Fibroblast of villous mesenchyme (primary cell): Measurements from ENCODE around the gene TRPM7. TPM values are rescaled to one million over a fixed set of nuclear protein-coding genes. Genes with fewer than 3 reads are reported as not detected.
A peak's percentile ranks its signal among the peaks of the same experiment; 100 is the strongest.
"Not testable (repeated sequence)": the region's sequence is repeated elsewhere in the genome, so short reads cannot be mapped to it uniquely, and the experiment has no call there.

Experiments used
- DNase-seq: peaks from one replicate; pipeline ENCODE4 v3.0.0-alpha.2; 2010; ENCODE audit warnings: low read depth
- H3K4me3 ChIP-seq: 2 replicates; pipeline ENCODE4 v1.5.1; 2011; ENCODE audit warnings: low read depth, mild to moderate bottlenecking, low read length
- CTCF ChIP-seq: IDR thresholded peaks from 2 replicates; pipeline ENCODE4 v1.5.1; 2012; ENCODE audit warnings: low read depth, mild to moderate bottlenecking, low read length; ENCODE audit not compliant: insufficient read depth
- total RNA-seq: library from RNA; depleted of rRNA; stranded (reverse); fragments of >200 nt; gene quantifications from 2 replicates; pipeline ENCODE4 v1.2.3, GENCODE V29; 2012

TRPM7 gene
- total RNA-seq, 1 donor = 69.5 TPM

GRCh38 chr15:50605462-50605861 lies 81.1 kb downstream of the TRPM7 start:
- no peak for DNase-seq
- H3K4me3 ChIP-seq = no peak overlapping the region
- no peak for TF ChIP-seq CTCF

GRCh38 chr15:50602028-50602427 lies 84.6 kb downstream of the TRPM7 start:
- DNase-seq, H3K4me3 ChIP-seq: not testable (repeated sequence)

DNA sequence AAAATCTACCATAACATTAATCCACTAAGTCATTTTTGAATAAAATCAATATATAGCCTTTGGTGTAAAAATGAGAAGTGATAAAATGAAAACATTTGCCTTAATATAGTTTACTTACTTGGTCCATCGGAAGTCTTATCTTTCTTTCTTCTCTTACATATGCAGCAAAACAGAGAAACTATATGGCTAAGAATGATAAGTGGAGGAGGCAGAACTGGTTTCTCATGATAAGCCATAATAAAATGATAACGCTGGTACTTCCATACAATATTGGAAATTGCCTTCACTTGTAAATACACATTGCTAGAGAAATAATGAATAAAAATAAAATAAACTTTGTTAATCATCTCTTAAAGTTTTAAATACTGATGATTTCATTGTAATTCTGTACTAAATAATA lies 92.3 kb downstream of the TRPM7 start:
- TF ChIP-seq CTCF = no peak
- no peak overlapping the region for H3K4me3 ChIP-seq
- DNase-seq = no peak

DNA sequence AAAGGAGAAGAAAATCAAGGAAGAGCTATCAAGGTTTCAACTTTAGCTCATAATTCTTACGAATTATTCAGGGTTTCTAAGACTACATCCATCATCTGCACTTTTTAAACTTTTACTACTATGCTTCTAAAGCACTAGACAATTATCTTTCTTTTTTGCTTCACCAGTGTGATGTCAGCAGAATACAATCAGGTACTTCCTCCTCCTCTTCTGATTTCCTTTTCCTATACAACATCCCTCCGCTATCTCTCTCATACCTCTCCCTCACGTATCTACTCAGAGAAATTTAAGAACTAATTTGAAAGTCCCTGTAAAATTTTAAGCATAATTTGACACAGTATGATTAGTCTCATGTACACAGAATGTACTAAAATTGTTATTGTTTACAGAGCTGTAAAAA lies 92.8 kb downstream of the TRPM7 start:
- no peak for TF ChIP-seq CTCF
- no peak for DNase-seq

DNA sequence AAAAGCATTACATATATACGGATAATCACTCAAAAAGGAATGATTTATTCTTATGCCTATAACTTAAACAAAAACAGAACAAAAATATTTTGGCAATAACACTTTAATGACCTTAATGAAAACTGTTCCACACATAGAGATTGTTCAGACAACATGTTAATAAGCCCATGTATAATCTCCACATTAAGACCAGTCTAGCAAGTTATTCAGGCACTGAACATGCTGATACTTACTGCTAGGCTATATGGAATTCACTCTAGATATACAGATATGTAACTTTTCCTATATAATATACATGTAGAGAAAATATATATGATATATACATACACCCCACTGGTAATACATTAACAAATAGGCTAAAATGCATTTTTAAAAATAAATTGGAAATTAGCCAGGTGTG lies 96.3 kb downstream of the TRPM7 start:
- no peak for DNase-seq
- H3K4me3 ChIP-seq = no peak overlapping the region
- no peak for TF ChIP-seq CTCF

More for the DNA sequence above, 92.8 kb downstream of the TRPM7 start:
- H3K4me3 ChIP-seq = no peak overlapping the region

DNA sequence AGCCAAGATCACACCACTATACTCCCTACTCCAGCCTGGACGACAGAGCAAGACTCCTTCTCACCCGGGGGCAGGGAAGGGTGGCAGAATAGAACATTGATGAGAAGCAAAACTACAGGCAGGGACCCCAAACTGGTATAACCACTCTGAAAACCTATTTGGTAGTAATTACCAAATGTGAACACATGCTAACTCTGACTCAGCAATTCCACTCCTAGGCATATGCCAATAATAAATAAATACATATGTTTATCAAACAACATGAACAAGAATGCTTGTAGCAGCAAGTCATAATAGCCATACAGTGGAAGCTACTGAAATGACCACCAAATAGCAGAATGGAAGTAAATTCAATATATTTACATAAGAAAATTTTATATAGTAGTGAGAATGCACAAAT lies 109.1 kb downstream of the TRPM7 start:
- no peak for TF ChIP-seq CTCF
- H3K4me3 ChIP-seq = no peak overlapping the region
- DNase-seq = no peak

DNA sequence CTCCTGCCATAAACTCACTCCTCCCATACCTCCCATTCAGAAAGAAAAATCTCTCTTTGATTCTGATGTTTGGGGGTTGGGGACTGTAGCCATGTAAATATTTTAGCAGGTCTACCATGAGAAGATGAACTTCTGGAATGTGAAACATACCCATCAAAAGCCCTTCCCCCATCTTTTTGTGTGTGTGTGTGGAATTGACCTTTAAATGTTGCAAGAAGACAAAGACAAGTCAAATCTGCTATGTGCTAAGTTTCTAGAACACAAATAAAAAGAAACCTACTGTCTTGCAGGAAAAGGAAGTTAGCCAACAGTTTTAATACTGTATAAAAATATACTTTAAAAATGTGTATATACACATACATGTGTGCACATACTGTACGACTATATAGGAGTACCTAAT lies 110.4 kb downstream of the TRPM7 start:
- TF ChIP-seq CTCF = no peak
- peak; percentile 8 for DNase-seq
- no peak overlapping the region for H3K4me3 ChIP-seq

GRCh38 chr15:50573842-50574241 lies 112.8 kb downstream of the TRPM7 start:
- H3K4me3 ChIP-seq, DNase-seq: not testable (repeated sequence)
